HepG2 (cell line): Measurements from ENCODE around the gene LGALS3. TPM values are rescaled to one million over a fixed set of nuclear protein-coding genes. Genes with fewer than 3 reads are reported as not detected.

Experiments used
- GABPA ChIP-seq, 2 experiments: IDR thresholded peaks; 2 replicates each; pipeline ENCODE4 v1.6.1; 2011 to 2016; ENCODE audit warnings: low read depth in 2 of 2, low read length in 1 of 2, missing biosample characterization in 1 of 2, missing genetic modification characterization in 1 of 2
- IKZF4 ChIP-seq: sonication (generic); formaldehyde crosslinking; IDR thresholded peaks from 2 replicates; pipeline ENCODE4 v1.5.1; 2020; ENCODE audit warnings: borderline replicate concordance, mild to moderate bottlenecking, low read depth, missing genetic modification reagents; ENCODE audit errors: not compliant biosample characterization
- PITX1 ChIP-seq: sonication (generic); formaldehyde crosslinking; IDR thresholded peaks from 2 replicates; pipeline ENCODE4 v1.5.1; 2020; ENCODE audit warnings: mild to moderate bottlenecking, missing genetic modification reagents
- RARG ChIP-seq: sonication (generic); formaldehyde crosslinking; IDR thresholded peaks from 2 replicates; pipeline ENCODE4 v1.4.0; 2020; ENCODE audit warnings: low read depth, mild to moderate bottlenecking, missing genetic modification reagents
- SAFB2 ChIP-seq: sonication (generic); formaldehyde crosslinking; IDR thresholded peaks from 2 replicates; pipeline ENCODE4 v1.5.1; 2020; ENCODE audit warnings: missing genetic modification reagents, low read depth, mild to moderate bottlenecking, borderline replicate concordance
- SP1 ChIP-seq, 2 experiments: fragments of 450-650 bp in 1 of 2; sonication (generic) in 1 of 2; formaldehyde crosslinking in 1 of 2; IDR thresholded peaks; 2 replicates each; pipeline versions ENCODE4 v1.4.0 to v1.6.1; 2016 to 2020; ENCODE audit warnings: missing genetic modification reagents in 1 of 2
- ZMYM4 ChIP-seq: sonication (generic); formaldehyde crosslinking; IDR thresholded peaks from 2 replicates; pipeline ENCODE4 v1.8.1; 2023; ENCODE audit warnings: mild to moderate bottlenecking, missing genetic modification reagents
- ZNF160 ChIP-seq: sonication (generic); formaldehyde crosslinking; IDR thresholded peaks from 2 replicates; pipeline ENCODE4 v1.8.0; 2022; ENCODE audit warnings: mild to moderate bottlenecking, inconsistent platforms, missing genetic modification reagents
- ZNF235 ChIP-seq: sonication (generic); formaldehyde crosslinking; IDR thresholded peaks from 2 replicates; pipeline ENCODE4 v1.8.1; 2023; ENCODE audit warnings: mild to moderate bottlenecking, missing genetic modification reagents, borderline replicate concordance
- ZNF335 ChIP-seq: sonication (generic); formaldehyde crosslinking; IDR thresholded peaks from 2 replicates; pipeline ENCODE4 v1.4.0; 2020; ENCODE audit warnings: missing genetic modification reagents
- ZNF790 ChIP-seq: sonication (generic); formaldehyde crosslinking; IDR thresholded peaks from 2 replicates; pipeline ENCODE4 v1.8.0; 2022; ENCODE audit warnings: missing genetic modification reagents, mild to moderate bottlenecking, borderline replicate concordance
- polyA plus RNA-seq, 8 experiments: library from polyadenylated mRNA; depleted of rRNA in 3 of 8; stranded (reverse) in 7 of 8; unstranded in 1 of 8; fragments of >200 nt; fragmentation: Illumina TruSeq in 4 of 8; extraction: Trizol in 4 of 8; gene quantifications; 2 replicates each; pipeline versions ENCODE4 v1.2.1 to v1.2.3, GENCODE V29; 2011 to 2016; ENCODE audit warnings: low read depth in 4 of 8, missing spikeins in 1 of 8, mixed read lengths in 1 of 8; ENCODE audit not compliant: insufficient read depth in 1 of 8
- total RNA-seq, 5 experiments: library from RNA; depleted of rRNA; stranded (reverse); fragments of >200 nt; fragmentation: Illumina TruSeq; extraction: Trizol; gene quantifications; 2 replicates each; pipeline ENCODE4 v1.2.3, GENCODE V29; 2016; ENCODE audit warnings: low read depth in 1 of 5
- TF ChIP-seq, protein P1 (sequence below): sonication (generic); formaldehyde crosslinking; IDR thresholded peaks from 2 replicates; pipeline ENCODE4 v1.4.0; 2020; ENCODE audit warnings: mild to moderate bottlenecking, missing genetic modification reagents
- TF ChIP-seq, protein P2 (sequence below): sonication (generic); formaldehyde crosslinking; IDR thresholded peaks from 2 replicates; pipeline ENCODE4 v1.8.1; 2023; ENCODE audit warnings: mild to moderate bottlenecking, moderate library complexity, missing genetic modification reagents
- TF ChIP-seq, protein P3 (sequence below): IDR thresholded peaks from 2 replicates; pipeline ENCODE4 v1.6.1; 2016; ENCODE audit warnings: mild to moderate bottlenecking, missing biosample characterization, missing genetic modification reagents
- TF ChIP-seq, protein P4 (sequence below): IDR thresholded peaks from 2 replicates; pipeline ENCODE4 v1.6.1; 2016; ENCODE audit warnings: mild to moderate bottlenecking
- TF ChIP-seq, protein P5 (sequence below): IDR thresholded peaks from 2 replicates; pipeline ENCODE4 v1.6.1; 2012; ENCODE audit warnings: inconsistent platforms

The LGALS3 gene
- total and polyA plus RNA-seq, 2 of the 13 experiments (the other 11 are each of a cell fraction or from before 2014, with no cell fraction given): 5.0 to 97.4 TPM

DNA sequence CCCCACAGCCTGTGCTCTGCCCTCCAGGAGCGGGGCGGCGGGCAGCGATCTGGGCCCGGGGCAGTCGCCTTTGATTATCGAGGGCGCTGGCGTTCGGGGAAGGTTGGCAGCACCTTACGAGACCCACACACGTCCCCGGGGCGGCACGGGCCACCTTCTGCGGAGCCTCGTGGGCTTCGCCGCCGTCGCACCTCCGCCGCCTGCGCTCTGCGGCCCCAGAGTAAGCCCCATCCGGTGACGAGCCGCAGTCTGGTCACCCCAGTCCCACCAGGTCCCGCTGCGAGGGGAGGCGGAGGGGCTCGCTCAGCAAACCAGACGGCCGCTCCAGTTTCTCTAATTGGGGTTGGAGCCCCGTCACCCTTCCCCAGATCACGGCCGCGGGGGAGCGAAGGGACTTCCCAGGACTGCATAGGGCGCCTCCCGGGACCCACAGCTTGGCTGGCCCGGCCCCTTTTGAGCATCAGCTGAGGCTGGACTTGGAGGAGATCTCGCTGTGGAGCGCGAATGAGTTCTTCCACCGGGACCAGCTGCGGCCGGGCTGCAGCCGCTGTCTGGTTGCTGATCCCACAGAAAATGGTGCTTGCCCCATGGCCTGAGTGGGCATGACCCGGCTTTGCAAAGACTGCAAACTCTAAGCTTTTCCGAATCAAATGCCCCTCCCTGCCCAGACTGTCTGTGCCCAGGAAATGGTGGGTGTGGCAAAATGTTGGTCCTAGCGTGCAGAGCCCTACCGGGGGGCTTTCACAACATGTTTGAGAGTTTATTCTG lies 560 bp downstream of the LGALS3 start (continued):
- TF ChIP-seq, protein P1, sequence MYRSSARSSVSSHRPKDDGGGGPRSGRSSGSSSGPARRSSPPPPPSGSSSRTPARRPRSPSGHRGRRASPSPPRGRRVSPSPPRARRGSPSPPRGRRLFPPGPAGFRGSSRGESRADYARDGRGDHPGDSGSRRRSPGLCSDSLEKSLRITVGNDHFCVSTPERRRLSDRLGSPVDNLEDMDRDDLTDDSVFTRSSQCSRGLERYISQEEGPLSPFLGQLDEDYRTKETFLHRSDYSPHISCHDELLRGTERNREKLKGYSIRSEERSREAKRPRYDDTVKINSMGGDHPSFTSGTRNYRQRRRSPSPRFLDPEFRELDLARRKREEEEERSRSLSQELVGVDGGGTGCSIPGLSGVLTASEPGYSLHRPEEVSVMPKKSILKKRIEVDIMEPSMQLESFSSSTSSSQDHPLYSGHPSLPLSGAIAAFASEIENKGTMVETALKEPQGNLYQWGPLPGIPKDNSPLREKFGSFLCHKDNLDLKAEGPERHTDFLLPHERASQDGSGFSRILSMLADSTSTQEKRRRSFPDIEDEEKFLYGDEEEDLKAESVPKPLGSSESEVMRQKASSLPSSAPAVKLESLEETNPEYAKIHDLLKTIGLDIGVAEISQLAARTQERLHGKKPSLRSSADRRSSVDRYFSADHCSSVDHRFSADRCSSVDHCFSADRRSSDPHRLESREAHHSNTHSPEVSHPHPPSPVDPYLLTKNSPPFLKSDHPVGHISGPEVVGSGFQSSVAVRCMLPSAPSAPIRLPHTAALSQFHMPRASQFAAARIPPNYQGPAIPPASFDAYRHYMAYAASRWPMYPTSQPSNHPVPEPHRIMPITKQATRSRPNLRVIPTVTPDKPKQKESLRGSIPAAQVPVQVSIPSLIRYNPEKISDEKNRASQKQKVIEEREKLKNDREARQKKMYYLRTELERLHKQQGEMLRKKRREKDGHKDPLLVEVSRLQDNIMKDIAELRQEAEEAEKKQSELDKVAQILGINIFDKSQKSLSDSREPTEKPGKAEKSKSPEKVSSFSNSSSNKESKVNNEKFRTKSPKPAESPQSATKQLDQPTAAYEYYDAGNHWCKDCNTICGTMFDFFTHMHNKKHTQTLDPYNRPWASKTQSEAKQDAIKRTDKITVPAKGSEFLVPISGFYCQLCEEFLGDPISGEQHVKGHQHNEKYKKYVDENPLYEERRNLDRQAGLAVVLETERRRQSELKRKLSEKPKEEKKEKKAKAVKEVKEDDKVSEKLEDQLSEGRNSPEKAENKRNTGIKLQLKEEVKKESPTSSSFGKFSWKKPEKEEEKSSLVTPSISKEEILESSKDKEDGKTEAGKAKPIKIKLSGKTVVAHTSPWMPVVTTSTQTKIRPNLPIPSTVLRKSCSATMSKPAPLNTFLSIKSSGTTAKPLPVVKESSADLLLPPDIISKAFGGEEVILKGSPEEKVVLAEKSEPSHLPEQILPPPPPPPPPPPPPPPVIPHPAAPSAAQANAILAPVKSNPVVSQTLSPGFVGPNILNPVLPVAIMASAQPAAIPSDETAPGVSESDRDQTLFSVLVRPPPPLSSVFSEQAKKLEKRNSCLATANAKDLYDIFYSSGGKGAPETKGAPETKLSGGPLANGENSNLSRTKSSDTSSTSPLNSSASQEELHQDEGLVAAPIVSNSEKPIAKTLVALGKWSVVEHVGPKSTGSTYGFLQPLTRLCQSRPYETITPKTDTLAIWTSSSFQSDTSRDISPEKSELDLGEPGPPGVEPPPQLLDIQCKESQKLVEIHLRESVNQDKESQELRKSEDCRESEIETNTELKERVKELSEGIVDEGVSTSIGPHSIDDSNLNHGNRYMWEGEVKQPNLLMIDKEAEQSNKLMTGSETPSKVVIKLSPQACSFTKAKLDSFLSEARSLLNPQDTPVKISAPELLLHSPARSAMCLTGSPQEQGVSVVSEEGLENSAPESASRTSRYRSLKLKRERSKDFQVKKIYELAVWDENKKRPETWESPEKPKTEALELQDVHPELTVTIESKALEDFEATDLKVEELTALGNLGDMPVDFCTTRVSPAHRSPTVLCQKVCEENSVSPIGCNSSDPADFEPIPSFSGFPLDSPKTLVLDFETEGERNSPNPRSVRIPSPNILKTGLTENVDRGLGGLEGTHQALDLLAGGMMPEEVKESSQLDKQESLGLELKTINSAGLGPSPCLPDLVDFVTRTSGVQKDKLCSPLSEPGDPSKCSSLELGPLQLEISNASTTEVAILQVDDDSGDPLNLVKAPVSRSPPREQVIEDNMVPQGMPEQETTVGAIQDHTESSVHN (CRISPR knock-in tag): no peak
- TF ChIP-seq IKZF4 (CRISPR knock-in tag) (peak; percentile 59), SP1 (IDR thresholded peaks at IDR 0.05) (no peak), SP1 (CRISPR knock-in tag; IDR thresholded peaks at IDR 0.05) (no peak), ZNF335 (CRISPR knock-in tag) (no peak), ZMYM4 (peak; percentile 10; the same call in 1 of the 2 replicates), SAFB2 (CRISPR knock-in tag) (no peak), ZNF235 (peak; percentile 49; the same call in 1 of the 2 replicates), ZNF160 (no peak), ZNF790 (no peak), PITX1 (CRISPR knock-in tag) (0 out of 2 replicates have a peak, but pooled peaks have one; percentile 0), GABPA (IDR thresholded peaks at IDR 0.05; ENCODE audit: low read depth, low read length) (no peak), GABPA (CRISPR knock-in tag; IDR thresholded peaks at IDR 0.05; ENCODE audit: low read depth) (no peak), RARG (CRISPR knock-in tag) (no peak)
- TF ChIP-seq, protein P2, sequence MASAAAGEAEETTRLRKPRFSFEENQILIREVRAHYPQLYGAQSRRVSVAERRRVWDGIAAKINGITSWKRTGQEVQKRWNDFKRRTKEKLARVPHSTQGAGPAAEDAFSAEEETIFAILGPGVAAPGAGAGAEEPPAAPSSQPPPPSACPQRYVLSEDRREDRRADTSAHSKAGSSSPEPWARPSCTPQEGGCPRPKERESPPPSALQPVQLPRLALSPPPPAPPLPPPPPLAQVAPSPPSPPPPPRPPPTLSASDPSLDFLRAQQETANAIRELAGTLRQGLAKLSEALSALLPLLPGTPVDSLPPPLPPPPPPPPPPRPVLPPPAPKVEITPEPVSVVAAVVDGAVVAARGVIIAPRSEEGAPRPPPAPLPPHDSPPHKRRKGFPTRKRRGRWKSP: 0 out of 2 replicates have a peak, but pooled peaks have one; percentile 43
- TF ChIP-seq, protein P3, sequence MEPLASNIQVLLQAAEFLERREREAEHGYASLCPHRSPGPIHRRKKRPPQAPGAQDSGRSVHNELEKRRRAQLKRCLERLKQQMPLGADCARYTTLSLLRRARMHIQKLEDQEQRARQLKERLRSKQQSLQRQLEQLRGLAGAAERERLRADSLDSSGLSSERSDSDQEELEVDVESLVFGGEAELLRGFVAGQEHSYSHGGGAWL: peak; percentile 18; the same call in 1 of the 2 replicates
- TF ChIP-seq, protein P4, sequence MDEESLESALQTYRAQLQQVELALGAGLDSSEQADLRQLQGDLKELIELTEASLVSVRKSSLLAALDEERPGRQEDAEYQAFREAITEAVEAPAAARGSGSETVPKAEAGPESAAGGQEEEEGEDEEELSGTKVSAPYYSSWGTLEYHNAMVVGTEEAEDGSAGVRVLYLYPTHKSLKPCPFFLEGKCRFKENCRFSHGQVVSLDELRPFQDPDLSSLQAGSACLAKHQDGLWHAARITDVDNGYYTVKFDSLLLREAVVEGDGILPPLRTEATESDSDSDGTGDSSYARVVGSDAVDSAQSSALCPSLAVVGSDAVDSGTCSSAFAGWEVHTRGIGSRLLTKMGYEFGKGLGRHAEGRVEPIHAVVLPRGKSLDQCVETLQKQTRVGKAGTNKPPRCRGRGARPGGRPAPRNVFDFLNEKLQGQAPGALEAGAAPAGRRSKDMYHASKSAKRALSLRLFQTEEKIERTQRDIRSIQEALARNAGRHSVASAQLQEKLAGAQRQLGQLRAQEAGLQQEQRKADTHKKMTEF (CRISPR knock-in tag): no peak
- TF ChIP-seq, protein P5, sequence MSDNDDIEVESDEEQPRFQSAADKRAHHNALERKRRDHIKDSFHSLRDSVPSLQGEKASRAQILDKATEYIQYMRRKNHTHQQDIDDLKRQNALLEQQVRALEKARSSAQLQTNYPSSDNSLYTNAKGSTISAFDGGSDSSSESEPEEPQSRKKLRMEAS: peak; percentile 57
